Ramos (cell line): ENCODE data around the gene HNRNPA1L2.
"Not testable (repeated sequence)": the region's sequence is repeated elsewhere in the genome, so short reads cannot be mapped to it uniquely, and the experiment has no call there.

Source experiments
- in situ Hi-C: fragments of 300-500 bp; cut with MboI; formaldehyde crosslinking; loops from one replicate; pipeline ENCODE4 v1.14.3; 2022; ENCODE audit warnings: low sequenced_read_pairs; ENCODE audit not compliant: unreplicated experiment

Gene HNRNPA1L2

DNA sequence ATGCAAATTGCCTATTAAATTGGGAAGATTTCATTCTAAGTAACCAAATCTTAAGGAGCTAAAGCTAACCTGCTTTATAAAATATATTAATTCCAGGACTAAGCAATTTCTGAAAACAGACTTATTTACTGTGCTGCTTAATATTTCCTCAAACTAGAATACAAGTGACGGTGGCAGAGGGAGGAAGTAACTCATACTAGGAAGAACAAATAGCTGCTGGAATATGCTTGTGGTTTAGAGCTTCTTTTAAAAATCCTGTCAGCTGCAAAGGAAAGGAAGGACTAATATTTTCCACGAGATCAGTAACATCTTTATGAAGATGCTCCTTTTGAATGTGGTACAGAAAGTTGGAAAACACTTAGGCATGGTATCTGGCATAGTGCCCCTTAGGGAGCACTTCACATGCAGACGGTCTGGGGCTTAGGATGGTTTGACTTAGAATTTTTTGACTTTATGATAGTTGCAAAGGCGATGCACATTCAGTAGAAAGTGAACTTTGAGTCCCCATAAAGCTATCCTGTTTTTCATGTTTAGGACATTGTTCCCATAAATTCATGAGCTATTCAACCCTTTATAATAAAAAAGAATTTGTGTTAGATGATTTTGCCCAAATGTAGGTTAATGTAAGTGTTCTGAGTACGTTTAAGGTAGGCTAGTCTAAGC is 3.4 kb upstream of the HNRNPA1L2 start:
- in situ Hi-C loops, result no loop called here

DNA sequence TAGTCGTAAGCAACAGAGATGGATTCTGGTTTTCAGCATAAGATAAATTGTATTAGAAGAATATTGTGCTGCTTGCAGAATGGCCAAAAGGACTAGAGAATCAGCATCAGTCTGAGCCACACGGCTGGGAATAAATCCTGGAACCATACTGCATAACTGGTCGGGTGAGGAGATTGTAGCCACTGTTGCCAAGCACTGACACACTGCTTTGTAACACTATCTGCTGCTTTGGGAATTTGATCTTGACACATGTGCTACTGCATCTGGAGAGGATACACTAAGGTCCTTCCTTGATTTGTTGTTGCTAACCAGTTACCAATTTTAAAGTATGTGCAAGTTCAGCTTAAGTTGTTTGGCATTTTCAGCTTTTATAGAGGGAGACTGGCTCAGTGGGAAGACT is 1.9 kb downstream of the HNRNPA1L2 start:
- in situ Hi-C loops, result no loop called here

- in situ Hi-C loops, result no loop called here
These were observed 4.7 kb downstream of the HNRNPA1L2 start for GRCh38 chr13:52646967-52647366.

DNA sequence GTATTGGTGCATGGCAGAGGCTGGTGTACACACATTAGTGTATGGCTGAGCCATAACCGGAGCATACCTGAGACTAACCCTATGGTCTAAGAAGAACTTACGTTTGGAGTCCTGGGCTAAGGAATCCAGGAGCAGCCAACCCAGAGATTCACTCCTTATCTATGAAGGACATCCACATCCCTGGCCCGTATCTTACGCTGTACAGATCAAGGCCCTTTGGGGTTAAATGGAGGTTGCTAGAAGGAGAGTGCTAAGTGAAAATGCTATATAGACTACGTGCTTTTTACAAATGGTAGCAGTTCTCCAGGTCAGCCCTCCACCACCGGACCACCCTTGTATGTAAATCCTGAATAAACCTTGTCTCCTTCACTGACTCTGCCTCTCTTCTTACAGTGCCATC is 8.5 kb downstream of the HNRNPA1L2 start:
- in situ Hi-C loops, result no loop called here

GRCh38 chr13:52651897-52652195 is 9.6 kb downstream of the HNRNPA1L2 start:
- in situ Hi-C loops, result no loop called here

GRCh38 chr13:52652196-52652979 is 10.2 kb downstream of the HNRNPA1L2 start, which contains the start of gene SUGT1:
Gene SUGT1, plus strand, starts transcription at chr13:52652836. Its CDS starts 85 bp downstream, at chr13:52652921.
- in situ Hi-C loops, result no loop called here

GRCh38 chr13:52652980-52653303 is 10.7 kb downstream of the HNRNPA1L2 start:
- in situ Hi-C loops, result no loop called here

DNA sequence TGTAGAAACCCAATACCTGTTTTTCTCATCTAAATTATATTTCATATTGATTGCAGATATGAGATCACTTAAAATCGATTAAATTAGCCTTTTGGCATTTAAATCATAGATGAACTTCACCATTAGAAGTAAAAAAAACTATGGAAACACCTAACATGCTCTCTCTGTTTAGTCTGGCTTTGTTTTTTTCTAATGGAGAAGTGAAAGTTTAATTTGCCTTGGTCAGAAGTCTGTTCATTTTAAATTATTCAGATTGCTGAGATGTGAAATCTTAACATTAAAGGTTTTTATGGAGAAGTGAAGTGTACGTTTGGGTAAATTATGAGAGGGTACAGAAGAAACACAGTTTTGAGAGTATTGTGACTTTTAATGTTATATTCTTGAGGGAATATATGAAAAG is 17.1 kb downstream of the HNRNPA1L2 start:
- in situ Hi-C loops, result no loop called here

- in situ Hi-C loops, result no loop called here
These were observed 22.0 kb downstream of the HNRNPA1L2 start for GRCh38 chr13:52664272-52664671.

DNA sequence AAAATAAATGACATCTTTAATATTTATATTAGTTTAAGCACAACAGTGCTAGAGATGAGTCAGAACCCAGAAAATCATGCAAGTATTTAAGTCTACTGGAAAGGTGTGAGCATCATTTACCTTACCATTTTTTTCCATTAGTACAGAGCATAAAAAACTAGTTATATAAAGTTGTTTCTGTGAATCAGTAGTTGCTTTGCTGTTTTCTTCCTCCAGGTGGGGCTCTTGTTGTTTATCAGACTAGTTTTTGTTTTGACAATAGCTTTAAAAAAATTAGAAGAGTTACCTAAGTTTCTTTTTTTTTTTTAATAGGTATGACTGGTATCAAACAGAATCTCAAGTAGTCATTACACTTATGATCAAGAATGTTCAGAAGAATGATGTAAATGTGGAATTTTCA is 23.1 kb downstream of the HNRNPA1L2 start:
- in situ Hi-C loops, result no loop called here

- in situ Hi-C loops, result no loop called here
These were observed 27.4 kb downstream of the HNRNPA1L2 start for GRCh38 chr13:52669677-52670076.

- in situ Hi-C loops, result no loop called here
These were observed 28.5 kb downstream of the HNRNPA1L2 start for GRCh38 chr13:52670726-52671125.

DNA sequence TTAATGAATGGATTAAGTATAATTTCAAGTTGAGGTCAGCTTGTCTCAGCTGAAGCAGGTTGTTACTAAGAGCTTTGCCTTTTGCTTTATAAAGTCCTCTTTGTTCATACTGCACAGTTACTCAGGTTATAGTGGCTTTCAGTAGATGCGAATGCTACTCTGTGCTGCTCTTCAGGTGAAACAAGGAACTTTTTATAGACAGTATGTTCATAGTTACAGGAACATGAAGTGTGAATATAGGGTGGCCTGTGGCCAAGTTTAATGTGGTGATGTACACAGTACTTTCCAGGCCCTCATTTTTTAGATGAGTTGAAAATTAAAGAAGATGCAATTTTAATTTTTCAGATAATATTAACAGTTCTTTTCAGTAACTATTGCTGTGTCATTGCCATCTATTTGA is 31.2 kb downstream of the HNRNPA1L2 start:
- in situ Hi-C loops, result no loop called here

- in situ Hi-C loops, result no loop called here
These were observed 35.6 kb downstream of the HNRNPA1L2 start for GRCh38 chr13:52677823-52678222.

- in situ Hi-C loops, result not testable (repeated sequence)
These were observed 43.6 kb downstream of the HNRNPA1L2 start for GRCh38 chr13:52685806-52686205.

GRCh38 chr13:52686376-52686775 is 44.1 kb downstream of the HNRNPA1L2 start:
- in situ Hi-C loops, result no loop called here
